Mesenchymal stem cell (in vitro differentiated cells and primary cell): ENCODE results near the gene PRTN3.

Experiments used
- DNase-seq: peaks from one replicate; pipeline ENCODE4 v3.0.0-alpha.2; 2013
- H2AFZ ChIP-seq: one replicate; pipeline ENCODE4 v1.6.1; 2013; ENCODE audit warnings: low read depth, mild to moderate bottlenecking, control low read depth, inconsistent platforms, low read length, moderate library complexity
- H2AK5ac ChIP-seq: 2 replicates; pipeline ENCODE4 v1.6.1; 2013; ENCODE audit warnings: low read length, moderate library complexity, mild to moderate bottlenecking, inconsistent platforms; ENCODE audit not compliant: severe bottlenecking
- H2BK120ac ChIP-seq: one replicate; pipeline ENCODE4 v1.6.1; 2013; ENCODE audit warnings: low read depth, mild to moderate bottlenecking, inconsistent platforms, low read length, moderate library complexity
- H2BK12ac ChIP-seq, 2 experiments: one replicate each; pipeline ENCODE4 v1.6.1; 2013; ENCODE audit warnings: inconsistent platforms in 2 of 2, low read length in 2 of 2, mild to moderate bottlenecking in 2 of 2, moderate library complexity in 2 of 2, control low read depth in 1 of 2
- H2BK15ac ChIP-seq: one replicate; pipeline ENCODE4 v1.6.1; 2013; ENCODE audit warnings: mild to moderate bottlenecking, low read depth, inconsistent platforms; ENCODE audit not compliant: poor library complexity, severe bottlenecking
- H2BK5ac ChIP-seq: 2 replicates; pipeline ENCODE4 v1.6.1; 2013; ENCODE audit warnings: low read depth, mild to moderate bottlenecking, low read length, control low read depth, inconsistent platforms; ENCODE audit not compliant: poor library complexity, severe bottlenecking
- H3K14ac ChIP-seq, 2 experiments: one replicate each; pipeline ENCODE4 v1.6.1; 2013; ENCODE audit warnings: inconsistent platforms in 2 of 2, low read length in 2 of 2, control low read depth in 1 of 2, mild to moderate bottlenecking in 1 of 2, moderate library complexity in 1 of 2
- H3K18ac ChIP-seq, 2 experiments: one replicate each; pipeline ENCODE4 v1.6.1; 2013; ENCODE audit warnings: inconsistent platforms in 2 of 2, low read length in 2 of 2, control low read depth in 1 of 2, low read depth in 1 of 2, mild to moderate bottlenecking in 1 of 2
- H3K23ac ChIP-seq, 2 experiments: one replicate each; pipeline ENCODE4 v1.6.1; 2013; ENCODE audit warnings: inconsistent platforms in 2 of 2, low read length in 2 of 2, mild to moderate bottlenecking in 2 of 2, moderate library complexity in 2 of 2, control low read depth in 1 of 2
- H3K27ac ChIP-seq: 2 replicates; pipeline ENCODE4 v1.5.1; 2013; ENCODE audit warnings: mild to moderate bottlenecking, moderate library complexity, low read length, control low read depth, inconsistent platforms; ENCODE audit not compliant: poor library complexity, severe bottlenecking
- H3K27me3 ChIP-seq, 2 experiments: 2 replicates each; pipeline versions ENCODE4 v1.6.1 to v1.7.0; 2013; ENCODE audit warnings: low read length in 2 of 2, mild to moderate bottlenecking in 2 of 2, moderate library complexity in 2 of 2, control low read depth in 1 of 2, inconsistent platforms in 1 of 2; ENCODE audit not compliant: control insufficient read depth in 1 of 2, insufficient read depth in 1 of 2
- H3K36me3 ChIP-seq, 2 experiments: 2 replicates each; pipeline versions ENCODE4 v1.6.1 to v1.7.0; 2013; ENCODE audit warnings: low read length in 2 of 2, control low read depth in 1 of 2, inconsistent platforms in 1 of 2, low read depth in 1 of 2, mild to moderate bottlenecking in 1 of 2; ENCODE audit not compliant: insufficient read depth in 2 of 2, control insufficient read depth in 1 of 2
- H3K4ac ChIP-seq, 2 experiments: one replicate each; pipeline ENCODE4 v1.6.1; 2013; ENCODE audit warnings: inconsistent platforms in 2 of 2, low read length in 2 of 2, mild to moderate bottlenecking in 2 of 2, moderate library complexity in 2 of 2, control low read depth in 1 of 2, low read depth in 1 of 2
- H3K4me1 ChIP-seq: 2 replicates; pipeline ENCODE4 v1.6.1; 2013; ENCODE audit warnings: low read depth, low read length, control low read depth; ENCODE audit not compliant: control insufficient read depth, insufficient read depth
- H3K4me2 ChIP-seq: 2 replicates; pipeline ENCODE4 v1.6.1; 2013; ENCODE audit warnings: low read length, mild to moderate bottlenecking, inconsistent platforms; ENCODE audit not compliant: poor library complexity, severe bottlenecking
- H3K4me3 ChIP-seq, 2 experiments: 2 replicates each; pipeline versions ENCODE4 v1.5.1 to v1.7.0; 2013; ENCODE audit warnings: low read length in 2 of 2, mild to moderate bottlenecking in 2 of 2, control low read depth in 1 of 2, low read depth in 1 of 2; ENCODE audit not compliant: insufficient read depth in 1 of 2
- H3K79me1 ChIP-seq: replicated peaks from 2 replicates; pipeline ENCODE4 v1.6.1; 2013; ENCODE audit warnings: mild to moderate bottlenecking, control low read depth, low read length, inconsistent platforms; ENCODE audit not compliant: poor library complexity, severe bottlenecking
- H3K9ac ChIP-seq: 2 replicates; pipeline ENCODE4 v1.7.0; 2013; ENCODE audit warnings: mild to moderate bottlenecking, low read length, moderate library complexity
- H3K9me3 ChIP-seq: 2 replicates; pipeline ENCODE4 v1.7.0; 2013; ENCODE audit warnings: mild to moderate bottlenecking, low read length; ENCODE audit not compliant: control insufficient read depth
- H4K8ac ChIP-seq: one replicate; pipeline ENCODE4 v1.6.1; 2013; ENCODE audit warnings: inconsistent platforms, mild to moderate bottlenecking, low read length, moderate library complexity
- H4K91ac ChIP-seq: one replicate; pipeline ENCODE4 v1.6.1; 2013; ENCODE audit warnings: mild to moderate bottlenecking, low read length, inconsistent platforms
- WGBS: methylation state at CpG from one replicate; pipeline ENCODE4 v1.1.7; 2013; ENCODE audit warnings: mixed read lengths; 5-methylcytosine and 5-hydroxymethylcytosine counted together

Gene PRTN3

DNA sequence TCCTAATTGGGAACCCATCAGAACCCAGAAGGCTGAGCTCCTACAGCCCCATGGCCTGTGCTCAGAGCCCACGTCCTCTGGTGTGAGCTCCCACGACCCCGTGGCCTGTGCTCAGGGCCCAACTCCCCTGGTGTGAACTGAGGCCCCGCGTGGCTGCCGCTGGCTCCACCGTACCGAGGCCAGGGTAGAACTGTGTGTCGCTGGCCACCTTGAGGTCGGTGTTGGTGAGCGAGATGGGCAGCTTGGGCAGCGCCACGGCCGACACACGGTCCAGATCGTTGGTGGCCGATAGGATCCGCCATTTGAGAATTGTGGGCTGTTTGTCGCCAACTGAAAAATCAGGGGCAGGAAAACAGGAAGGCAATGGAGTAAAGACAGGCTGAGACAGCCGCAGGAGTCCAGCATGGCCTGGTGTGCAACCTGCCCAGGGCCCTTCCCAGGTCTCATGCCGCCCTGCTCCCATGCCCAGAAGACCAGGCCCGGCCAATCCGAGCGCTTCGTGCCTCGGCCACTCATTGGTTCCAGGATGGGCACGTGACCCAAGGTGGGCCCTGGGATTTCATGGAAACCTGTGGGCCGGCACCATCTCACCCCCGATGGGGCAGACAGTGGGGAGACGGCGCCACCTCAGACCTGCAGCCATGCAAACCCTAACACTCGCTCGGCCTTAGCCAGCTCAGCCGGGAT lies 40.7 kb downstream of the PRTN3 start:
- no peaks in the 10 kb centered on the region for H3K27me3 ChIP-seq
- H4K8ac ChIP-seq = no peak overlapping the region
- H3K4me3 ChIP-seq = no peak overlapping the region
- H3K27ac ChIP-seq = no peak overlapping the region
- no peak overlapping the region for H2BK120ac ChIP-seq
- H2BK15ac ChIP-seq = no peak overlapping the region
- H2AFZ ChIP-seq = no peak overlapping the region
- 98% methylated on average over 34 of the region's 34 CpGs for WGBS
- peaks cover 53 to 97% of the 10 kb centered on the region in 2 experiments for H3K36me3 ChIP-seq
- H3K4me1 ChIP-seq = peaks cover 19% of the 10 kb centered on the region
- H4K91ac ChIP-seq = no peak overlapping the region
- no peak overlapping the region for H3K4me2 ChIP-seq
- DNase-seq = no peak
- no peak overlapping the region for H3K18ac ChIP-seq
- no peaks in the 10 kb centered on the region for H3K9me3 ChIP-seq
- H3K79me1 ChIP-seq = peaks cover 42% of the 10 kb centered on the region
- no peak overlapping the region for H3K14ac ChIP-seq
- H2BK12ac ChIP-seq = no peak overlapping the region
- no peak overlapping the region for H3K4ac ChIP-seq
- H3K9ac ChIP-seq = no peak overlapping the region
- H2AK5ac ChIP-seq = no peak overlapping the region
- H3K23ac ChIP-seq = no peak overlapping the region
- H2BK5ac ChIP-seq = no peak overlapping the region

DNA sequence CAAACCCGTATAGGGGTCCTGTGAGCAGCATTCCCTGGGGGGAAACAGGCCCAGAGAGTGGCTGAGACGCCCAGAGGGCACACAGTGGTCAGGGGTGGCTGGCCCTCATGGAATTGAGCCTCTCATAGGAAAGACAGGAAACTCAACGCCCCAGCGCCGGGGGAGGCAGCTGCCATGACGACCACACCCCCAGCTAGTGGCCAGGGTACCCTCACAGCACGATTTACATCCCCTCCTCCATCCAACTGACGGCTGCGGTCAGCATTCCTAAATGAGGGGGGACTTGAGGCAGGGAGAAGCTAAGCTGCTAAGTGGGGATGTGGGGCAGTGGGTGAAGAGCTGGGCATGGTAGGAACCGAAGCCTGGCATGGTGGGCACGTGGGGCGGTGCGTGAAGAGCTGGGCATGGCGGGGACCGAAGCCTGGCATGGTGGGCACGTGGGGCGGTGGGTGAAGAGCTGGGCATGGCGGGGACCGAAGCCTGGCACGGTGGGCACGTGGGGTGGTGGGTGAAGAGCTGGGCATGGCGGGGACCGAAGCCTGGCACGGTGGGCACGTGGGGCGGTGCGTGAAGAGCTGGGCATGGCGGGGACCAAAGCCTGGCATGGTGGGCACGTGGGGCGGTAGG lies 42.2 kb downstream of the PRTN3 start:
- 96% methylated on average over 19 of the region's 30 CpGs for WGBS

DNA sequence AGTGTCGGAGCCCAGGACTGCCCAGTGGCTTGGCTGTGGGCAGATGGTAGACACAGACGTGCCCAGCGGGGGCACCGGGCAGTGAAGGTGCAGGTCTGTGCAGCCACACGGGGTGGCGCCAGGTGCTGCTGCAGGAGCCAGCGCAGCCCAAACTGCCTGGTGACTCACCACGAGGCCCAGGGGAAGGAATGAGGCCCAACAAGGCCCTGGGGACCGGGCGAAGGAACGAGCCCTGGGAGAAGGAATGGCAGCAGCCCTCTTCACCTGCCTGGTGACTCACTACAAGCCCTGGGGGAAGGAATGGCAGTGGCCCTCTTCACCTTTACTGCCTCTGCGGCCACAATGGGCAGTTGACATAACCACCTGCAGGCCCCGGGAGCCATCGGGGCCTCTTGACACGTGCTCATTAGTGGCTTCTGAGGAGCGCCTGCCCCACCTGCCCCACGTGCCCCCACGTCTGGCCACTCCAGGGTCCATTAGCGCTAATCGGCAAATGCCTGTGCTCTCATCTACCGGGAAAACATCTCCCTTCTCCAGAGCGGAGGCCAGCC lies 42.9 kb downstream of the PRTN3 start:
- 87% methylated on average over 21 of the region's 22 CpGs for WGBS
- Histone ChIP-seq H4K91ac (peak overlapping the region; percentile 12), H2AK5ac (no peak overlapping the region)

More for the DNA sequence above, 42.2 kb downstream of the PRTN3 start:
- Histone ChIP-seq H2BK15ac (no peak overlapping the region), H3K18ac (no peak overlapping the region), H2BK5ac (no peak overlapping the region), H2BK12ac (no peak overlapping the region), H3K27me3 (no peaks in the 10 kb centered on the region), H3K4me2 (no peak overlapping the region), H3K9ac (no peak overlapping the region), H3K4me3 (no peak overlapping the region), H2AFZ (no peak overlapping the region), H3K4ac (no peak overlapping the region), H3K79me1 (peaks cover 43% of the 10 kb centered on the region), H3K4me1 (peaks cover 18% of the 10 kb centered on the region), H3K27ac (no peak overlapping the region), H3K36me3 (peaks cover 56 to 92% of the 10 kb centered on the region in 2 experiments), H2AK5ac (no peak overlapping the region), H2BK120ac (no peak overlapping the region), H4K91ac (no peak overlapping the region), H3K14ac (no peak overlapping the region), H3K23ac (no peak overlapping the region), H3K9me3 (no peaks in the 10 kb centered on the region), H4K8ac (no peak overlapping the region)
- DNase-seq = no peak

DNA sequence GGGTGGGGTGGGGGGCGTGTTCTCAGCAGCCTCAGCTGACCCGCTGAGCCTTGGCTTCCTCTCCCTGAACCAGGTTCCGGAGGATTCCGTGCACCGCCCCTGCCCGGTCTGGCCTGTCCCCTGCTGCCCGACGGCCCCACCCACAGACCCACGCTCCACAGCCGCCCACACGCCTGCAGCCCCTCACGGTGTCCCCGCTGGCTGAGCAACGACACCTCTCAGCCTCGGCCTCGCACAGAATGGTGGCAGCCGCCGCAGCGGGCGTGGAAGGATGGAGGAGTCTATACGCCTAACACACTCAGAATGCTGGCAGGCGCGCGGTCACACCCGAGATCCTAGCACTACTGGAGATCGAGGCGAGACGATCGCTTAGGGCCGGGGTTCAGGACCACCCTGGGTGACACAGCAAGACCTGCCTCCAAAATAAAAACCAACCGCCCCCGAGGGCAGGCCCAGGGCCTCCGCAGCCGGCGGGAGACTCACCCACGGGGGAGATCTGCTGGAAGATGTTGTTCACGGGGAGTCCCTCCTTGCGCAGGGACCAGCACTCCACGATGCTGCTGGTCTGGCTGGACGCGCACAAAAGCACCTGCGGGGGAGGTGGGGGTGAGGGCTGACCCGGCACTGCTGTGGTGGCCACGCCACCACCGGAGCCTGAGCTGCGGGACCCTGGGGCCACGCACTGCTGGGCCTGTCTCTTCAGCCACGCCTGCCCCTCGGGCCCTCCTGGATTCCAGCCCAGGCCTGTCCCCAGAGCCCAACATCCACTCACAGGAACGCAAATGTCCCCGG lies 43.8 kb downstream of the PRTN3 start:
- no peak overlapping the region for H2BK12ac ChIP-seq
- no peak overlapping the region for H2BK120ac ChIP-seq
- no peak overlapping the region for H4K91ac ChIP-seq
- H3K18ac ChIP-seq = no peak overlapping the region
- H3K4me2 ChIP-seq = no peak overlapping the region
- peaks cover 15% of the 10 kb centered on the region for H3K4me1 ChIP-seq
- H2BK15ac ChIP-seq = no peak overlapping the region
- H3K4ac ChIP-seq = no peak overlapping the region
- no peak overlapping the region for H3K4me3 ChIP-seq
- H3K36me3 ChIP-seq = peaks cover 64 to 91% of the 10 kb centered on the region in 2 experiments
- no peak overlapping the region for H3K14ac ChIP-seq
- no peak overlapping the region for H2AK5ac ChIP-seq
- no peaks in the 10 kb centered on the region for H3K9me3 ChIP-seq
- WGBS = 98% methylated on average over 51 of the region's 51 CpGs
- no peak overlapping the region for H3K27ac ChIP-seq
- H3K9ac ChIP-seq = no peak overlapping the region
- peaks cover 51% of the 10 kb centered on the region for H3K79me1 ChIP-seq
- no peak overlapping the region for H3K23ac ChIP-seq
- DNase-seq = no peak
- H3K27me3 ChIP-seq = no peaks in the 10 kb centered on the region
- H2AFZ ChIP-seq = no peak overlapping the region
- H4K8ac ChIP-seq = no peak overlapping the region
- H2BK5ac ChIP-seq = no peak overlapping the region

More for the DNA sequence above, 42.9 kb downstream of the PRTN3 start:
- no peak for DNase-seq
- Histone ChIP-seq H3K9ac (no peak overlapping the region), H2BK5ac (no peak overlapping the region), H3K4me2 (no peak overlapping the region), H3K4me1 (peaks cover 16% of the 10 kb centered on the region), H2BK15ac (no peak overlapping the region), H3K9me3 (no peaks in the 10 kb centered on the region), H3K18ac (no peak overlapping the region), H3K36me3 (peaks cover 60 to 91% of the 10 kb centered on the region in 2 experiments), H3K27me3 (no peaks in the 10 kb centered on the region), H2AFZ (no peak overlapping the region), H2BK120ac (no peak overlapping the region), H2BK12ac (no peak overlapping the region), H3K79me1 (peaks cover 46% of the 10 kb centered on the region), H4K8ac (no peak overlapping the region), H3K27ac (no peak overlapping the region), H3K23ac (no peak overlapping the region), H3K14ac (no peak overlapping the region), H3K4ac (no peak overlapping the region), H3K4me3 (no peak overlapping the region)
